Heart left ventricle (tissue), 16 donors: Measurements from ENCODE around the gene TBX1. TPM values are rescaled to one million over a fixed set of nuclear protein-coding genes. Genes with fewer than 3 reads are reported as not detected.
A peak's percentile ranks its signal among the peaks of the same experiment; 100 is the strongest.

Source experiments
- ATAC-seq, 4 donors: fragments of 200-7000 bp; cut with Tn5 transposase; one replicate each; pipeline ENCODE4 v1.9.1; 2020 to 2022; ENCODE audit warnings: moderate library complexity in 4 of 4, mild to moderate bottlenecking in 3 of 4, moderate number of reproducible peaks in 1 of 4
- DNase-seq, 5 donors: peaks; one replicate each; pipeline ENCODE4 v3.0.0-alpha.2; 2020
- H3K27ac ChIP-seq, 12 donors: fragments of 200-600 bp; sonication (generic) in 4 of 12; one replicate each; pipeline versions ENCODE4 v1.5.0 to v1.8.0; 2016 to 2022; ENCODE audit warnings: mild to moderate bottlenecking in 2 of 12
- H3K27me3 ChIP-seq, 9 donors: fragments of 200-600 bp; sonication (generic) in 2 of 9; one replicate each; pipeline versions ENCODE4 v1.5.1 to v1.8.0; 2016 to 2022; ENCODE audit warnings: mild to moderate bottlenecking in 3 of 9
- H3K36me3 ChIP-seq, 9 donors: fragments of 200-600 bp; sonication (generic) in 2 of 9; one replicate each; pipeline versions ENCODE4 v1.5.0 to v1.8.0; 2018 to 2022; ENCODE audit warnings: mild to moderate bottlenecking in 2 of 9
- H3K4me1 ChIP-seq, 12 donors: fragments of 200-600 bp; sonication (generic) in 4 of 12; one replicate each; pipeline versions ENCODE4 v1.5.0 to v1.8.0; 2016 to 2022; ENCODE audit warnings: mild to moderate bottlenecking in 3 of 12
- H3K4me3 ChIP-seq, 12 donors: fragments of 200-600 bp; sonication (generic) in 4 of 12; one replicate each; pipeline versions ENCODE4 v1.5.0 to v1.8.0; 2017 to 2022; ENCODE audit warnings: mild to moderate bottlenecking in 9 of 12, moderate library complexity in 4 of 12
- H3K9me3 ChIP-seq, 12 donors: fragments of 200-600 bp; sonication (generic) in 4 of 12; one replicate each; pipeline versions ENCODE4 v1.5.0 to v1.8.0; 2016 to 2022; ENCODE audit warnings: mild to moderate bottlenecking in 1 of 12
- CTCF ChIP-seq, 12 donors: fragments of 200-600 bp; sonication (generic) in 4 of 12; IDR thresholded peaks; one replicate each; pipeline versions ENCODE4 v1.5.0 to v1.8.0; 2018 to 2022; ENCODE audit warnings: antibody characterized with exemption in 12 of 12, mild to moderate bottlenecking in 5 of 12
- POLR2A ChIP-seq, 2 donors: fragments of 450-650 bp; IDR thresholded peaks; one replicate each; pipeline ENCODE4 v1.6.1; 2017; ENCODE audit warnings: antibody characterized with exemption in 2 of 2, mild to moderate bottlenecking in 2 of 2, moderate library complexity in 2 of 2
- WGBS, 4 donors: extraction: QIAGEN DNeasy Blood & Tissue Kit in 2 of 4; methylation state at CpG; one replicate each; pipeline versions ENCODE4 v1.1.5 to v1.1.7; 2013 to 2018; 5-methylcytosine and 5-hydroxymethylcytosine counted together
- intact Hi-C, 10 donors: fragments of 100-400 bp; cut with DNase I; formaldehyde crosslinking; loops; one replicate each; pipeline versions ENCODE4 v1.11.1 to v1.14.2; 2022
- polyA plus RNA-seq, 2 donors: library from polyadenylated mRNA; stranded (reverse); fragments of 200-250 nt; gene quantifications; one replicate each; pipeline ENCODE4 v1.2.3, GENCODE V29; 2013
- total RNA-seq, 9 donors: library from RNA; depleted of rRNA in 2 of 9; stranded (reverse); fragments of >200 nt in 2 of 9; fragmentation: NEBNext Ultra II Directional in 3 of 9; extraction: Animal tissue kit (Norgen Biotek cat#: 25700) in 3 of 9; gene quantifications; one replicate each; pipeline versions ENCODE4 v1.1.0 to v1.2.4, GENCODE V29; 2016 to 2023
- donor health status: ischemic (EF 13 %, LVEDD 7.1; RV severe dilation, severe dysfunction).
- donor health status: healthy with polysubstance abuse.
- donor health status: DM: no; HTN: yes; CAD: no.
- donor health status: DM: no; HTN: no; CAD: no.
- donor health status: ischemic (EF 25% LVEDD 6.9; RV normal size, moderate dysfunction).
- donor health status: ischemic (EF 25% LVEDD 5.7; RV mildly dilated, moderate dysfunction).
- donor health status: healthy.
- donor health status: DM: yes; HTN: yes; CAD: no.
- donor health status: ischemic (EF 35%, LVEDD 5.7; RV mildly dilated, moderate dysfunction).
- donor health status: nonischemic (EF 11% LVEDD 7.7; RV severe dilation, severe dysfunction).
- donor health status: DM: yes; HTN: yes; CAD: no.
- donor health status: PGD.
- donor health status: ischemic (EF 29% LVEDD 5.4; RV normal size, mild dysfunction).
- donor health status: nonischemic (EF 23%, LVEDD 6.1; RV moderate dilation, normal function).

Gene TBX1
- total and polyA plus RNA-seq, 11 donors, result 0.11 to 3.1 (median 0.97) TPM; not detected in 1

- 84 to 91% (median 89%) methylated on average over 13 to 19 of the region's 19 CpGs for WGBS, 4 donors
- H3K4me3 ChIP-seq, result no peak overlapping the region
- intact Hi-C loops, result no loop called here
- H3K36me3 ChIP-seq, result no peaks in the 10 kb centered on the region
- peak in 1 of 5 donors; percentile 37 for DNase-seq
- H3K4me1 ChIP-seq, result peaks cover 0 to 5% (median 0%) of the 10 kb centered on the region in 12 donors
- TF ChIP-seq POLR2A (IDR thresholded peaks at IDR 0.05), result no peak
- TF ChIP-seq CTCF (IDR thresholded peaks at IDR 0.05), result no peak
- peak in 2 of 4 donors; percentile 23 to 65 for ATAC-seq
- H3K9me3 ChIP-seq, result peaks cover 0 to 11% (median 0%) of the 10 kb centered on the region in 12 donors
- no peaks in the 10 kb centered on the region for H3K27me3 ChIP-seq
- H3K27ac ChIP-seq, result no peak overlapping the region
These were observed 37.6 kb downstream of the TBX1 start for GRCh38 chr22:19798003-19798665.

DNA sequence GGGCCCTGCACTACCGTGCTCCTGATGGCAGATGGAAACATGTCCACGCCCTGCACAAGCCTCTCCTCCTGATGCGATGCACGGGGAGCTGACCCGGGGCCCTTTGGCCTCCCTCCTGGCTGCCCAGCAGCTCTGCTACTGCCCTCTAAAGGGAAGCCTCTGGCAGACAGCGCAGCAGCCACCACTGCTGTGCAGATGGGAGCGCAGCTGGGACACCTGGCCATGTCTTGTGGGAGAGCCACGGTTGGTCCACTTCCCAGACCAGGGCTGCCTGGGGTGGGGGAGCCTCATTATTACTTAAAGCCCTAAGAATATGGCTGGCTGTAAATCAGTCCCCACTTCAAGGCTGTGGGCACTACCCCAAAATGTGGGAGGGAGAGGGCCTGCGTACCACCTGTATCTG lies 38.3 kb downstream of the TBX1 start:
- no peaks in the 10 kb centered on the region for H3K36me3 ChIP-seq

GRCh38 chr22:19799322-19800190 lies 39.0 kb downstream of the TBX1 start:
- Histone ChIP-seq H3K36me3 (no peaks in the 10 kb centered on the region), H3K27me3 (no peaks in the 10 kb centered on the region), H3K4me1 (peaks cover 0 to 5% (median 0%) of the 10 kb centered on the region in 12 donors), H3K9me3 (no peaks in the 10 kb centered on the region), H3K27ac (no peak overlapping the region), H3K4me3 (no peak overlapping the region)
- peak; percentile 14 to 69 (median 40) for ATAC-seq
- intact Hi-C loops, result no loop called here
- WGBS, 4 donors, result 83 to 91% (median 88%) methylated on average over 20 to 35 of the region's 35 CpGs
- DNase-seq, result peak in 2 of 5 donors; percentile 37 to 59
- no peak for TF ChIP-seq CTCF (IDR thresholded peaks at IDR 0.05)
- TF ChIP-seq POLR2A (IDR thresholded peaks at IDR 0.05), result no peak

More for the DNA sequence above, 38.3 kb downstream of the TBX1 start:
- 83 to 90% (median 87%) methylated on average over 3 to 9 of the region's 9 CpGs for WGBS, 4 donors
- ATAC-seq, result no peak
- Histone ChIP-seq H3K27ac (no peak overlapping the region), H3K9me3 (peaks cover 0 to 3% (median 0%) of the 10 kb centered on the region in 12 donors), H3K4me3 (no peak overlapping the region), H3K4me1 (peaks cover 0 to 5% (median 0%) of the 10 kb centered on the region in 12 donors), H3K27me3 (no peaks in the 10 kb centered on the region)
- TF ChIP-seq CTCF (IDR thresholded peaks at IDR 0.05), result no peak
- no peak for TF ChIP-seq POLR2A (IDR thresholded peaks at IDR 0.05)
- intact Hi-C loops, result no loop called here
- peak in 1 of 5 donors; percentile 57 for DNase-seq

- intact Hi-C loops, result no loop called here
- Histone ChIP-seq H3K9me3 (no peaks in the 10 kb centered on the region), H3K36me3 (no peaks in the 10 kb centered on the region), H3K27me3 (no peaks in the 10 kb centered on the region), H3K4me3 (no peak overlapping the region), H3K27ac (no peak overlapping the region), H3K4me1 (peaks cover 0 to 5% (median 0%) of the 10 kb centered on the region in 12 donors)
- DNase-seq (peak in 1 of 5 donors; percentile 57), ATAC-seq (no peak)
- WGBS, 4 donors, result 96 to 97% (median 96%) methylated on average over 6 to 8 of the region's 8 CpGs
- TF ChIP-seq POLR2A (IDR thresholded peaks at IDR 0.05) (no peak), CTCF (IDR thresholded peaks at IDR 0.05) (no peak)
These were observed 39.7 kb downstream of the TBX1 start for GRCh38 chr22:19800306-19800705.
